Calu3 (cell line): ENCODE measurements around the gene HACD2. TPM values are rescaled to one million over a fixed set of nuclear protein-coding genes. Genes with fewer than 3 reads are reported as not detected.

Experiments
- BruUV-seq: library from RNA; stranded (reverse); fragments of 400-500 nt; replicated peaks from 2 replicates; lab custom pipeline; 2021; lab: Mats Ljungman, UMichigan
- CTCF ChIA-PET: fragments of 300-600 bp; sonication (Branson Sonifier 250); formaldehyde crosslinking; loops from one replicate; lab custom pipeline; 2022; ENCODE audit warnings: antibody characterized with exemption; lab: Charles Lee
- DNase-seq: peaks from one replicate; pipeline ENCODE4 v3.0.0; 2022
- H3K27ac Mint-ChIP-seq: one replicate; pipeline ENCODE4 v1.8.0; 2022; ENCODE audit warnings: mixed read lengths; ENCODE audit not compliant: unreplicated experiment
- H3K27me3 Mint-ChIP-seq: one replicate; pipeline ENCODE4 v1.8.0; 2022; ENCODE audit warnings: mixed read lengths; ENCODE audit not compliant: unreplicated experiment
- H3K36me3 Mint-ChIP-seq: one replicate; pipeline ENCODE4 v1.8.0; 2022; ENCODE audit warnings: mild to moderate bottlenecking, moderate library complexity, mixed read lengths; ENCODE audit not compliant: insufficient read depth, unreplicated experiment
- H3K4me1 Mint-ChIP-seq: one replicate; pipeline ENCODE4 v1.8.0; 2022; ENCODE audit warnings: mild to moderate bottlenecking, low read depth, mixed read lengths; ENCODE audit not compliant: unreplicated experiment
- H3K4me3 Mint-ChIP-seq: one replicate; pipeline ENCODE4 v1.8.0; 2022; ENCODE audit warnings: mild to moderate bottlenecking, low read depth, moderate library complexity, mixed read lengths; ENCODE audit not compliant: unreplicated experiment
- H3K9me3 Mint-ChIP-seq: one replicate; pipeline ENCODE4 v1.8.0; 2022; ENCODE audit warnings: low read depth, mixed read lengths; ENCODE audit not compliant: unreplicated experiment
- intact Hi-C: fragments of 100-400 bp; cut with micrococcal nuclease; formaldehyde crosslinking; loops from one replicate; pipeline ENCODE4 v1.10.0; 2022; ENCODE audit not compliant: unreplicated experiment
- total RNA-seq: library from RNA; stranded (reverse); gene quantifications from 2 replicates; pipeline ENCODE4 v1.2.3, GENCODE V29; 2022
- TF ChIP-seq, protein P1 (sequence below): fragments of 200-600 bp; IDR thresholded peaks from one replicate; pipeline ENCODE4 v1.8.0; 2022; ENCODE audit warnings: antibody characterized with exemption; ENCODE audit not compliant: unreplicated experiment

HACD2 gene
- total RNA-seq, 1 experiment from 2014 or later, result 69.0 TPM

DNA sequence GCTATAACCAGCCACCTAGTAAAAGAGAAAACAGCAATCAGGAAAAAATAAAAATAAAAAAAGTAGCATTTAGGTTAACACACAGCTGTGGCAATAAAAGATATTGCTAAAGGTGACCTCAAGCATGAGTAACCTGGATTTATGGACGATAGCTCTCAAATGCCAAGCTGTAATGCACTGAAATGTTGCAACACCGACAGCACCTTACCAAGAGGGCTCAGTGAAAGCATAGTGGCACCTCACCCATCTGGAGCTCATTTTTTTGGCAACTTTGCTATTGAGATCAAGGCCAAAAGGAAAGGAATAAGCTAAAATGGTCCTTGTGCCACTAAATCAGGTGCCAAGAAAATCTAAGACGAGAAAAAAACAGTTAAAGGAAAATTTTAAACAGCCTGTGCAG lies 2.5 kb downstream of the HACD2 start:
- Mint-ChIP-seq H3K4me3 (no peak overlapping the region), H3K9me3 (no peaks in the 10 kb centered on the region), H3K36me3 (peaks cover 20% of the 10 kb centered on the region), H3K27ac (no peak overlapping the region), H3K4me1 (no peaks in the 10 kb centered on the region), H3K27me3 (no peaks in the 10 kb centered on the region)
- DNase-seq, result no peak
- no TSS peak for BruUV-seq
- intact Hi-C loops, result no loop called here
- TF ChIP-seq, protein P1, sequence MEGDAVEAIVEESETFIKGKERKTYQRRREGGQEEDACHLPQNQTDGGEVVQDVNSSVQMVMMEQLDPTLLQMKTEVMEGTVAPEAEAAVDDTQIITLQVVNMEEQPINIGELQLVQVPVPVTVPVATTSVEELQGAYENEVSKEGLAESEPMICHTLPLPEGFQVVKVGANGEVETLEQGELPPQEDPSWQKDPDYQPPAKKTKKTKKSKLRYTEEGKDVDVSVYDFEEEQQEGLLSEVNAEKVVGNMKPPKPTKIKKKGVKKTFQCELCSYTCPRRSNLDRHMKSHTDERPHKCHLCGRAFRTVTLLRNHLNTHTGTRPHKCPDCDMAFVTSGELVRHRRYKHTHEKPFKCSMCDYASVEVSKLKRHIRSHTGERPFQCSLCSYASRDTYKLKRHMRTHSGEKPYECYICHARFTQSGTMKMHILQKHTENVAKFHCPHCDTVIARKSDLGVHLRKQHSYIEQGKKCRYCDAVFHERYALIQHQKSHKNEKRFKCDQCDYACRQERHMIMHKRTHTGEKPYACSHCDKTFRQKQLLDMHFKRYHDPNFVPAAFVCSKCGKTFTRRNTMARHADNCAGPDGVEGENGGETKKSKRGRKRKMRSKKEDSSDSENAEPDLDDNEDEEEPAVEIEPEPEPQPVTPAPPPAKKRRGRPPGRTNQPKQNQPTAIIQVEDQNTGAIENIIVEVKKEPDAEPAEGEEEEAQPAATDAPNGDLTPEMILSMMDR, result no peak
- CTCF ChIA-PET, result interaction anchor here (0.7 to 1.3 kb wide), 2 partner anchors 23 to 141 kb away, joined by 3 read pairs; no protein-coding TSS in a partner anchor

DNA sequence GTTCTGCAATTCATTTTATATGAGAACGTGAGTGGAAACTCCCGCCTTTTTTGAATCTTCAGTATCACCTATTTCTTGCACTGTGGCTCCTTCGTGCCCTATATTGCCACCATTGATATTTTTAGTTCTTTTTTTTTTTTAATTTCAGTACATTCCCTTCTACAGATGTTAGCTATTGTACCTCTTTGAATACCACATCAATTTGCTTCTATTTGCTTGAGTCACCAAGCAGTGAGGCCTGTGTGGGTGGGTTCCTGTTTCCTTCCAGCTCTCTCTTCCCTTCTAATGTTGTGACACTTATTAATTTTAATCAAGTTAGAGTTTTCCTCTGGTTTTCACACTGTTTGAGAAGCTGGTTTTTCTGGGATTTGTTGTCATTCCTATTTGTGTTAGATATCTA lies 8.7 kb downstream of the HACD2 start:
- H3K9me3 Mint-ChIP-seq, result no peaks in the 10 kb centered on the region
- CTCF ChIA-PET, result no interaction called here
- intact Hi-C loops, result no loop called here
- no peak overlapping the region for H3K4me3 Mint-ChIP-seq
- TF ChIP-seq, protein P1, result no peak
- no TSS peak for BruUV-seq
- H3K36me3 Mint-ChIP-seq, result peaks cover 21% of the 10 kb centered on the region
- no peak overlapping the region for H3K27ac Mint-ChIP-seq
- no peaks in the 10 kb centered on the region for H3K27me3 Mint-ChIP-seq
- no peak for DNase-seq
- peaks cover 6% of the 10 kb centered on the region for H3K4me1 Mint-ChIP-seq

DNA sequence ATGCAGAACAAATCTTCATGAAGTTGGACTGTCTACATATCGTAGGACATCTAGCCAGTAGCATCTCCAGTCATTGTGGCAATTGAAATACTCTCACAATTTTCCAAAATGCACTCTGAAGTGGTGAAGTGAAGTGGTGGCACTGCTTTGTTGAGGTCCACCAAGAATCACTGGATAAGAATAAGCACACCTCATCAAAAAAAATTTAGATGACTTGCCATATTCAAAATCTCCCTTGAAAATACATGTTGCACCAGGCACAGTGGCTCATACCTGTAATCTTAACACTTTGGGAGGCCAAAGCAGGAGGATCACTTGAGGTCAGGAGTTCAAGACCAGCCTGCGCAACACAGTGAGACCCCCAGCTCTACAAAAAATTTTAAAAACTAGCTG lies 12.9 kb downstream of the HACD2 start:
- Mint-ChIP-seq H3K27ac (no peak overlapping the region), H3K4me1 (peaks cover 15% of the 10 kb centered on the region), H3K27me3 (no peaks in the 10 kb centered on the region), H3K4me3 (no peak overlapping the region), H3K36me3 (peaks cover 4% of the 10 kb centered on the region), H3K9me3 (no peaks in the 10 kb centered on the region)
- CTCF ChIA-PET, result no interaction called here
- no TSS peak for BruUV-seq
- TF ChIP-seq, protein P1, result no peak
- intact Hi-C loops, result no loop called here
- no peak for DNase-seq

DNA sequence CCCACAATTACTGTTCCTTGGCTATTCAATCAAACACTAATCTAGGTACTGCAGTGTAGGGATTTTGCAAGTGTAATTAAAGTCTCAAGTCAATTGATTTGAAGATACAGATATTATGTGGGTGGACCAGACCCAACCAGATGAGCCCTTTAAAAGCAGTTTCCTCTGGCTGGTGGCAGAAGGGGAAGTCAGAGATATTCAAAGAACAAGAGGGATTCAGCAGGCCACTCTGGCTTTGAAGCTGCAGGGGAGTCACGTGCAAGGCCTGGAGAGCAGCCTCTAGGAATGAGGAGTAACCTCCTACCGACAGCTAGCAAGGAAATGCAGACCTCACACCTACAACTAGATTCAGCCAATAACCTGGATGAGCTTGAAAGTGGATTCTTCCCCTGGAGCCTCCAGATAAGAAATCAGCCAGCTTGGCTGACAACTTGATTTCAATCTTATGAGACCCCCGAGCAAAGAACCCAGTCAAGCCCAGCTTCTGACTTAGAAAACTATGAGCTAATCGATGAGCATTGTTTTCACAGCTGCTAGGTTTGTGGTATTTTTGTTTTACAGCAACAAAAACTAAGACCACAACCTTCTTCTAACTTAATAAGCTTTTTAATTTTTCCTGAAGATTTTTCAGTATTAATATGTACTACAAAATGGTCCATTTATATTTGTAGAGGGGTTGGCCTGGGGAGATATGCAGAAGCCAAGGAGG lies 13.4 kb downstream of the HACD2 start:
- no TSS peak for BruUV-seq
- no peak for DNase-seq
- Mint-ChIP-seq H3K27me3 (no peaks in the 10 kb centered on the region), H3K9me3 (no peaks in the 10 kb centered on the region), H3K4me3 (no peak overlapping the region), H3K36me3 (no peaks in the 10 kb centered on the region), H3K27ac (no peak overlapping the region), H3K4me1 (peaks cover 10% of the 10 kb centered on the region)
- intact Hi-C loops, result no loop called here
- CTCF ChIA-PET, result no interaction called here
- TF ChIP-seq, protein P1, result no peak
